H1 (cell line): ENCODE results near the gene CIB4. TPM values are rescaled to one million over a fixed set of nuclear protein-coding genes. Genes with fewer than 3 reads are reported as not detected.

Experiments
- ATF3 ChIP-seq: IDR thresholded peaks from 2 replicates; pipeline ENCODE4 v1.6.1; 2011; ENCODE audit warnings: low read depth, mild to moderate bottlenecking, low read length; ENCODE audit not compliant: insufficient read depth
- BCL11A ChIP-seq, 2 experiments: IDR thresholded peaks; one replicate each; pipeline ENCODE4 v1.6.1; 2011; ENCODE audit warnings: low read depth in 2 of 2, low read length in 2 of 2, mild to moderate bottlenecking in 2 of 2
- BRCA1 ChIP-seq: IDR thresholded peaks from 2 replicates; pipeline ENCODE4 v1.6.1; 2012; ENCODE audit warnings: low read depth, low read length, improper control_type of control experiment
- CBX5 ChIP-seq: fragments of 300-800, 300-1000 bp; sonication (generic); IDR thresholded peaks from 2 replicates; pipeline ENCODE4 v1.7.1; 2016; ENCODE audit warnings: antibody characterized with exemption, low read length, low read depth
- CHD1 ChIP-seq: IDR thresholded peaks from 2 replicates; pipeline ENCODE4 v1.6.1; 2012; ENCODE audit warnings: low read depth, low read length, improper control_type of control experiment
- CHD7 ChIP-seq: fragments of 300-600 bp; sonication (generic); IDR thresholded peaks from 2 replicates; pipeline ENCODE4 v1.7.1; 2012; ENCODE audit warnings: low read length, moderate library complexity, mild to moderate bottlenecking, inconsistent platforms; ENCODE audit not compliant: insufficient replicate concordance
- EZH2 ChIP-seq: fragments of 200-600 bp; sonication (generic); IDR thresholded peaks from 2 replicates; pipeline ENCODE4 v1.7.1; 2012; ENCODE audit warnings: low read depth, mild to moderate bottlenecking, moderate library complexity, low read length, inconsistent platforms; ENCODE audit not compliant: severe bottlenecking
- RNF2 ChIP-seq: fragments of 200-900, 300-1000 bp; sonication (generic); IDR thresholded peaks from 2 replicates; pipeline ENCODE4 v1.7.1; 2016; ENCODE audit warnings: borderline replicate concordance, low read depth, mild to moderate bottlenecking, antibody characterized with exemption, low read length; ENCODE audit not compliant: poor library complexity, severe bottlenecking; ENCODE audit errors: missing control alignments
- SUZ12 ChIP-seq: fragments of 200-600 bp; sonication (generic); IDR thresholded peaks from 2 replicates; pipeline ENCODE4 v1.6.1; 2012; ENCODE audit warnings: mild to moderate bottlenecking, inconsistent platforms, low read length, moderate library complexity, mixed read lengths
- ZNF274 ChIP-seq: IDR thresholded peaks from 2 replicates; pipeline ENCODE4 v1.7.0; 2012; ENCODE audit warnings: low read length, borderline replicate concordance; ENCODE audit errors: extremely low read depth
- polyA plus RNA-seq, 7 experiments: library from polyadenylated mRNA; depleted of rRNA in 3 of 7; stranded (reverse) in 5 of 7; unstranded in 2 of 7; fragments of >200 nt in 5 of 7; fragments of 200-250 nt in 2 of 7; gene quantifications; 1 replicate in 5 of 7; 2 replicates in 1 of 7; 4 replicates in 1 of 7; pipeline versions ENCODE4 v1.2.1 to v1.2.3, GENCODE V29; 2011 to 2013; ENCODE audit warnings: missing spikeins in 2 of 7, mixed read lengths in 2 of 7
- total RNA-seq: library from RNA; stranded (reverse); fragmentation: NEBNext Ultra II Directional; extraction: Animal tissue kit (Norgen Biotek cat#: 25700); gene quantifications from 2 replicates; pipeline ENCODE4 v1.2.1, GENCODE V29; 2021

Gene CIB4
- total and polyA plus RNA-seq, 2 of the 8 experiments (the other 6 are each of a cell fraction or from before 2014, with no cell fraction given): not detected

- TF ChIP-seq CHD7 (no peak), BRCA1 (no peak), CHD1 (no peak), ZNF274 (no peak), SUZ12 (no peak), CBX5 (no peak), RNF2 (no peak), ATF3 (no peak), BCL11A (IDR thresholded peaks at IDR 0.05; ENCODE audit: low read depth in 2 of 2, low read length in 2 of 2) (no peak), EZH2 (no peak)
Observed at GRCh38 chr2:26670931-26671460, 29.8 kb upstream of the CIB4 start (continued).
